ENCODE measurements around the gene TLR6.

DNA sequence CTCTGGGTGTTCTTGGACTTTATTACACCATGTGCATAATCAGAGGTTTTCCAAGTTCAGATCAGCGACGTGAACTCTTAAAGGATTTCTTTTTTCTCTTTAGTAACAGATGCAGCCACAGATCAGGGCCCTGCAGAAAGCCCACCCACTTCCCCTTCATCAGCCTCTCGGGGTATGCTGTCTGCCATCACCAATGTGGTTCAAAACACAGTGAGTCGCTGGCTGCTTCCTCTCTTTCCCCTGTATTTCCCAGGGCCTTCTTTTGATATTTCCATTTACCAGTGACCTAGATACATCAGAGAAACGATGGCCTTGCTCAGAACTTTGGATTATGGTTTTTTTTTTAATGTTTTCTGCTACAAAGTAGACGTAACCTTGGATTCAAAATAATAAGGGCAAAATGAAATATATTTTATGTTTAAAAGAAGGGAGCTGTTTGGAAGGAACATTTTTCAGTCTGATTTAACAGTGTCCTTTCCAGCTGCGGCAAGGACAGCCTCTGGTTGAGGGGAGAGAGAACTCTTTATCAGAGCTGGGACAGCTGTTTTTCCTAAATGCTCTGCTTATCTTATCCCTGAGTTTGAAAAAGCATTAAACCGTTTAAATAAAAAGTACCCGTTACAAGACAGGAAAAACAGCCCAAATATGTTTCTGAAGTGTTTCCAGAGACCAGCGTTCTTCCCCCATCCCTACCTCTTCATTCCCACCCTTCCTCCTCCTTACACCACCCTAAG is 49.2 kb upstream of the TLR6 start:
- TF ChIP-seq RXRA (IDR thresholded peaks at IDR 0.05) (no peak), RAD21 (IDR thresholded peaks at IDR 0.05) (no peak), FOXA1 (IDR thresholded peaks at IDR 0.05) (no peak)
- TF ChIP-seq, protein P1, sequence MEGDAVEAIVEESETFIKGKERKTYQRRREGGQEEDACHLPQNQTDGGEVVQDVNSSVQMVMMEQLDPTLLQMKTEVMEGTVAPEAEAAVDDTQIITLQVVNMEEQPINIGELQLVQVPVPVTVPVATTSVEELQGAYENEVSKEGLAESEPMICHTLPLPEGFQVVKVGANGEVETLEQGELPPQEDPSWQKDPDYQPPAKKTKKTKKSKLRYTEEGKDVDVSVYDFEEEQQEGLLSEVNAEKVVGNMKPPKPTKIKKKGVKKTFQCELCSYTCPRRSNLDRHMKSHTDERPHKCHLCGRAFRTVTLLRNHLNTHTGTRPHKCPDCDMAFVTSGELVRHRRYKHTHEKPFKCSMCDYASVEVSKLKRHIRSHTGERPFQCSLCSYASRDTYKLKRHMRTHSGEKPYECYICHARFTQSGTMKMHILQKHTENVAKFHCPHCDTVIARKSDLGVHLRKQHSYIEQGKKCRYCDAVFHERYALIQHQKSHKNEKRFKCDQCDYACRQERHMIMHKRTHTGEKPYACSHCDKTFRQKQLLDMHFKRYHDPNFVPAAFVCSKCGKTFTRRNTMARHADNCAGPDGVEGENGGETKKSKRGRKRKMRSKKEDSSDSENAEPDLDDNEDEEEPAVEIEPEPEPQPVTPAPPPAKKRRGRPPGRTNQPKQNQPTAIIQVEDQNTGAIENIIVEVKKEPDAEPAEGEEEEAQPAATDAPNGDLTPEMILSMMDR (IDR thresholded peaks at IDR 0.05; ENCODE audit: low read depth, low read length, missing input control) = no peak
